Mucosa of descending colon (tissue), 3 donors: Measurements from ENCODE around the gene MARCKSL1. TPM values are rescaled to one million over a fixed set of nuclear protein-coding genes. Genes with fewer than 3 reads are reported as not detected.

Experiments used
- ATAC-seq: fragments of 200-7000 bp; cut with Tn5 transposase; one replicate; pipeline ENCODE4 v1.9.1; 2020; ENCODE audit warnings: mild to moderate bottlenecking, moderate library complexity
- DNase-seq, 3 donors: peaks; one replicate each; pipeline ENCODE4 v3.0.0-alpha.2; 2020
- H3K36me3 ChIP-seq: fragments of 200-600 bp; one replicate; pipeline ENCODE4 v1.8.0; 2021; ENCODE audit warnings: low read depth, mild to moderate bottlenecking
- H3K4me1 ChIP-seq: fragments of 200-600 bp; one replicate; pipeline ENCODE4 v1.8.0; 2021; ENCODE audit warnings: low read depth, mild to moderate bottlenecking
- H3K4me3 ChIP-seq: fragments of 200-600 bp; one replicate; pipeline ENCODE4 v1.8.0; 2021; ENCODE audit warnings: mild to moderate bottlenecking
- H3K9me3 ChIP-seq: fragments of 200-600 bp; one replicate; pipeline ENCODE4 v1.8.0; 2021; ENCODE audit warnings: mild to moderate bottlenecking
- CTCF ChIP-seq: fragments of 200-600 bp; IDR thresholded peaks from one replicate; pipeline ENCODE4 v1.8.0; 2022; ENCODE audit warnings: antibody characterized with exemption, mild to moderate bottlenecking
- intact Hi-C, 2 donors: fragments of 100-400 bp; cut with DNase I in 1 of 2; cut with micrococcal nuclease in 1 of 2; formaldehyde crosslinking; loops; one replicate each; pipeline versions ENCODE4 v1.11.0 to v1.11.1; 2022; cut with DNase I, micrococcal nuclease
- total RNA-seq, 3 donors: library from RNA; stranded (reverse); fragmentation: NEBNext Ultra II Directional in 2 of 3; extraction: Animal tissue kit (Norgen Biotek cat#: 25700) in 2 of 3; gene quantifications; one replicate each; pipeline versions ENCODE4 v1.2.1 to v1.2.4, GENCODE V29; 2021 to 2023
- donor health status: DM: no; HTN: no; CAD: no; lungs with moderate emphysema.
- donor health status: DM: no; HTN: no; CAD: no.
- donor health status: DM: no; HTN: yes; CAD: no.

Gene MARCKSL1
- total RNA-seq, 3 donors from 2014 or later = 37.0 to 149 (median 140) TPM

GRCh38 chr1:32337855-32338636, 2.0 kb upstream of the MARCKSL1 start:
- DNase-seq (peak; percentile 49 to 76 (median 66)), ATAC-seq (peak; percentile 63)
- H3K4me1 ChIP-seq = peaks cover 25% of the 10 kb centered on the region
- intact Hi-C loops = no loop called here
- no peak for TF ChIP-seq CTCF
- H3K9me3 ChIP-seq = no peaks in the 10 kb centered on the region
- H3K4me3 ChIP-seq = no peak overlapping the region
- no peaks in the 10 kb centered on the region for H3K36me3 ChIP-seq

GRCh38 chr1:32336963-32337675, 1.1 kb upstream of the MARCKSL1 start:
- intact Hi-C loops = no loop called here
- DNase-seq (peak in 2 of 3 donors; percentile 54 to 80), ATAC-seq (peak; percentile 2)
- Histone ChIP-seq H3K36me3 (no peaks in the 10 kb centered on the region), H3K4me1 (peaks cover 34% of the 10 kb centered on the region), H3K4me3 (no peak overlapping the region), H3K9me3 (no peaks in the 10 kb centered on the region)
- no peak for TF ChIP-seq CTCF

- H3K4me3 ChIP-seq = no peak overlapping the region
- H3K9me3 ChIP-seq = no peaks in the 10 kb centered on the region
- H3K4me1 ChIP-seq = peaks cover 36% of the 10 kb centered on the region
- intact Hi-C loops = no loop called here
- TF ChIP-seq CTCF = no peak
- no peak for ATAC-seq
- DNase-seq = no peak
- H3K36me3 ChIP-seq = no peaks in the 10 kb centered on the region
These were observed 529 bp upstream of the MARCKSL1 start for GRCh38 chr1:32336591-32336932.

- DNase-seq = no peak
- no peaks in the 10 kb centered on the region for H3K9me3 ChIP-seq
- TF ChIP-seq CTCF = no peak
- H3K36me3 ChIP-seq = no peaks in the 10 kb centered on the region
- peak; percentile 2 for ATAC-seq
- intact Hi-C loops = no loop called here
- H3K4me1 ChIP-seq = peaks cover 36% of the 10 kb centered on the region
- H3K4me3 ChIP-seq = peak overlapping the region; percentile 48
These were observed 571 bp downstream of the MARCKSL1 start for GRCh38 chr1:32335535-32335789.

- peak; percentile 70 for TF ChIP-seq CTCF
- intact Hi-C loops = no loop called here
- Histone ChIP-seq H3K9me3 (no peaks in the 10 kb centered on the region), H3K36me3 (no peaks in the 10 kb centered on the region), H3K4me3 (peak overlapping the region; percentile 48), H3K4me1 (peaks cover 36% of the 10 kb centered on the region)
- DNase-seq (peak; percentile 63 to 78 (median 77)), ATAC-seq (peak; percentile 55)
These were observed 1.0 kb downstream of the MARCKSL1 start for GRCh38 chr1:32334864-32335534.
